ENCODE data around the gene C1GALT1C1. TPM values are rescaled to one million over a fixed set of nuclear protein-coding genes. Genes with fewer than 3 reads are reported as not detected.

Gene C1GALT1C1
- total RNA-seq, 1 donor from 2014 or later = 21.8 TPM

DNA sequence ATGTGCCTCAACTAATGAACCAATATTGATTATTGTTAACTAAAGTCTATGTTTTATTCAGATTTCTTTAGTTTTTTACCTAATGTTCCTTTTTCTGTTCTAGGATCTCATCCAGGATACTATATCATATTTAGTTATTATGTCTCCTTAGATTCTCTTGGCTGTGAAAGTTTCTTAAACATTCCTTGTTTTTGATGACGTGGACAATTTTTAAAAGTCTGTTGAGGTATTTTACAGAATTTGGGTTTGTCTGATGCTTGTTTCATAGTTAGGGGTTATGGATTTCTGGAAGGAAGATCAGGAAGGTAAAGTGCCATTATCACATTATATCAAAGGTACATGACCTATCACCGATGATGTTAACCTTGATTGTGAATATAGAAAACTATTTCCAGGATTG, 44.2 kb downstream of the C1GALT1C1 start:
- no peak for DNase-seq (ENCODE audit: low spot score, unreplicated experiment)
- peaks cover 3% of the 10 kb centered on the region for H3K27me3 Mint-ChIP-seq
- no peak for TF ChIP-seq CTCF (IDR thresholded peaks at IDR 0.05; ENCODE audit: unreplicated experiment)
- no peak overlapping the region for H3K4me3 Mint-ChIP-seq (ENCODE audit: low read depth)
- no peaks in the 10 kb centered on the region for H3K36me3 Mint-ChIP-seq (ENCODE audit: insufficient read depth)
- H3K4me1 Mint-ChIP-seq (ENCODE audit: low read depth) = no peaks in the 10 kb centered on the region
- H3K9me3 Mint-ChIP-seq (ENCODE audit: low read depth) = peaks cover 22% of the 10 kb centered on the region
- no peak overlapping the region for H3K27ac Mint-ChIP-seq

Other genes starting within 250 kb of the C1GALT1C1 start
- gene LAMP2, start 160.8 kb downstream of the C1GALT1C1 start, total RNA-seq = 64.5 and 71.9 TPM in 2 replicates
- gene CUL4B, start 69.1 kb downstream of the C1GALT1C1 start, total RNA-seq = 61.3 and 62.7 TPM in 2 replicates
- 35.0 and 37.3 TPM in 2 replicates for gene MCTS1, start 26.0 kb downstream of the C1GALT1C1 start, total RNA-seq
- not detected in 2 replicates for gene CT47B1, start 245.8 kb upstream of the C1GALT1C1 start, total RNA-seq